ENCODE measurements around the gene NDUFA8.
A peak's percentile ranks its signal among the peaks of the same experiment; 100 is the strongest.

NDUFA8 gene

GRCh38 chr9:122134822-122135528 lies 24.6 kb downstream of the NDUFA8 start:
- no peak for DNase-seq

- no peak for DNase-seq
These were observed 25.5 kb downstream of the NDUFA8 start for GRCh38 chr9:122133984-122134535.

- no peak for DNase-seq
These were observed 26.2 kb downstream of the NDUFA8 start for GRCh38 chr9:122133263-122133983.

- no peak for DNase-seq
These were observed 27.0 kb downstream of the NDUFA8 start for GRCh38 chr9:122132539-122132938.

- no peak for DNase-seq
These were observed 28.1 kb downstream of the NDUFA8 start for GRCh38 chr9:122131401-122132001.

GRCh38 chr9:122130837-122131236 lies 28.7 kb downstream of the NDUFA8 start:
- DNase-seq: no peak

- DNase-seq: no peak
These were observed 29.6 kb downstream of the NDUFA8 start for GRCh38 chr9:122129969-122130368.

- DNase-seq: no peak
These were observed 30.6 kb downstream of the NDUFA8 start for GRCh38 chr9:122128969-122129343.

- DNase-seq: no peak
These were observed 31.3 kb downstream of the NDUFA8 start for GRCh38 chr9:122128007-122128968.

GRCh38 chr9:122127396-122127798 lies 32.2 kb downstream of the NDUFA8 start:
- DNase-seq: peak; percentile 47

- DNase-seq: peak; percentile 90
These were observed 33.0 kb downstream of the NDUFA8 start for GRCh38 chr9:122126331-122127261.

- peak; percentile 74 for DNase-seq
These were observed 33.9 kb downstream of the NDUFA8 start for GRCh38 chr9:122125509-122126330.

- peak; percentile 95 for DNase-seq
These were observed 34.4 kb downstream of the NDUFA8 start for GRCh38 chr9:122125158-122125508.

- no peak for DNase-seq
These were observed 35.1 kb downstream of the NDUFA8 start for GRCh38 chr9:122124528-122124927.

GRCh38 chr9:122124048-122124447 lies 35.5 kb downstream of the NDUFA8 start:
- no peak for DNase-seq

- DNase-seq: peak; percentile 86
These were observed 36.5 kb downstream of the NDUFA8 start for GRCh38 chr9:122122903-122123632.

GRCh38 chr9:122122468-122122867 lies 37.1 kb downstream of the NDUFA8 start:
- DNase-seq: no peak

GRCh38 chr9:122121931-122122330 lies 37.6 kb downstream of the NDUFA8 start:
- no peak for DNase-seq

GRCh38 chr9:122121391-122121790 lies 38.2 kb downstream of the NDUFA8 start:
- DNase-seq: no peak
